PC-9 (cell line): Measurements from ENCODE around the gene PNLIPRP2. TPM values are rescaled to one million over a fixed set of nuclear protein-coding genes. Genes with fewer than 3 reads are reported as not detected.

Experiments used
- BruUV-seq: library from RNA; stranded (reverse); fragments of 400-500 nt; replicated peaks from 2 replicates; lab custom pipeline; 2021; lab: Mats Ljungman, UMichigan
- CTCF ChIA-PET: fragments of 300-600 bp; sonication (Branson Sonifier 250); formaldehyde crosslinking; loops from one replicate; lab custom pipeline; 2022; ENCODE audit warnings: antibody characterized with exemption; lab: Charles Lee
- POLR2A ChIA-PET: fragments of 300-600 bp; sonication (Branson Sonifier 250); formaldehyde crosslinking; loops from one replicate; lab custom pipeline; 2022; ENCODE audit warnings: antibody characterized with exemption; ENCODE audit not compliant: unreplicated experiment; lab: Charles Lee
- DNase-seq, 2 experiments: peaks; one replicate each; pipeline versions ENCODE4 v3.0.0 to v3.0.0-alpha.2; 2015 to 2022; ENCODE audit warnings: mixed read lengths in 1 of 2
- H2AFZ ChIP-seq: fragments of 200-600 bp; sonication (generic); 2 replicates; pipeline ENCODE4 v1.8.1; 2017; ENCODE audit warnings: antibody characterized with exemption
- H3F3A ChIP-seq: fragments of 200-600 bp; sonication (generic); 2 replicates; pipeline ENCODE4 v1.8.1; 2017; ENCODE audit warnings: antibody characterized with exemption, mild to moderate bottlenecking, low read depth; ENCODE audit not compliant: insufficient read depth
- H3K27ac ChIP-seq: fragments of 200-600 bp; sonication (generic); 2 replicates; pipeline ENCODE4 v1.6.1; 2016; ENCODE audit warnings: mixed run types
- H3K27me3 ChIP-seq: fragments of 200-600 bp; sonication (generic); 2 replicates; pipeline ENCODE4 v1.6.1; 2016; ENCODE audit warnings: low read depth, mixed run types; ENCODE audit not compliant: insufficient read depth
- H3K36me3 ChIP-seq: fragments of 200-600 bp; sonication (generic); 2 replicates; pipeline ENCODE4 v1.6.1; 2016; ENCODE audit warnings: low read depth, mixed run types
- H3K4me1 ChIP-seq: fragments of 200-600 bp; sonication (generic); replicated peaks from 2 replicates; pipeline ENCODE4 v1.6.1; 2016; ENCODE audit warnings: mixed run types; ENCODE audit not compliant: insufficient read depth
- H3K4me2 ChIP-seq: fragments of 200-600 bp; sonication (generic); 2 replicates; pipeline ENCODE4 v1.6.1; 2017; ENCODE audit warnings: mixed run types
- H3K4me3 ChIP-seq: fragments of 200-600 bp; sonication (generic); 2 replicates; pipeline ENCODE4 v1.6.1; 2016; ENCODE audit warnings: mixed run types
- H3K79me2 ChIP-seq: fragments of 200-600 bp; sonication (generic); 2 replicates; pipeline ENCODE4 v1.6.1; 2017; ENCODE audit warnings: low read depth, mixed run types
- H3K9me2 ChIP-seq: fragments of 200-600 bp; sonication (generic); 2 replicates; pipeline ENCODE4 v1.8.1; 2017; ENCODE audit warnings: mild to moderate bottlenecking; ENCODE audit not compliant: insufficient read depth
- H3K9me3 ChIP-seq: fragments of 200-600 bp; sonication (generic); 2 replicates; pipeline ENCODE4 v1.8.1; 2016; ENCODE audit warnings: low read depth; ENCODE audit not compliant: insufficient read depth
- H4K20me1 ChIP-seq: fragments of 200-600 bp; sonication (generic); 2 replicates; pipeline ENCODE4 v1.8.1; 2017; ENCODE audit not compliant: insufficient read depth
- CTCF ChIP-seq: fragments of 200-600 bp; sonication (generic); conservative IDR thresholded peaks from 2 replicates; pipeline ENCODE4 v1.6.1; 2017; ENCODE audit warnings: mixed run types, antibody characterized with exemption, mild to moderate bottlenecking, moderate library complexity
- EZH2 ChIP-seq: fragments of 200-600 bp; sonication (generic); IDR thresholded peaks from 2 replicates; pipeline ENCODE4 v1.8.0; 2017; ENCODE audit warnings: antibody characterized with exemption, low read depth
- intact Hi-C: fragments of 100-400 bp; cut with micrococcal nuclease; formaldehyde crosslinking; loops from one replicate; pipeline ENCODE4 v1.10.0; 2022; ENCODE audit not compliant: unreplicated experiment
- total RNA-seq: library from RNA; stranded (reverse); gene quantifications from 2 replicates; pipeline ENCODE4 v1.2.3, GENCODE V29; 2021

PNLIPRP2 gene
- total RNA-seq, 1 experiment from 2014 or later, result not detected

- DNase-seq, result no peak
- Histone ChIP-seq H4K20me1 (no peaks in the 10 kb centered on the region), H3K9me3 (no peaks in the 10 kb centered on the region), H3K4me3 (no peak overlapping the region), H3K9me2 (no peaks in the 10 kb centered on the region), H2AFZ (no peak overlapping the region), H3K4me1 (no peaks in the 10 kb centered on the region), H3K4me2 (no peak overlapping the region), H3K79me2 (no peaks in the 10 kb centered on the region), H3K36me3 (no peaks in the 10 kb centered on the region), H3K27me3 (peaks cover 20% of the 10 kb centered on the region), H3K27ac (no peak overlapping the region), H3F3A (no peaks in the 10 kb centered on the region)
- no peak for TF ChIP-seq EZH2
- TF ChIP-seq CTCF, result no peak
- CTCF ChIA-PET, result no interaction called here
- POLR2A ChIA-PET, result no interaction called here
- intact Hi-C loops, result no loop called here
- BruUV-seq, result no TSS peak
Observed at GRCh38 chr10:116612107-116612769, 8.5 kb upstream of the PNLIPRP2 start.

- no peak overlapping the region for H2AFZ ChIP-seq
- no peaks in the 10 kb centered on the region for H3K9me3 ChIP-seq
- no peaks in the 10 kb centered on the region for H3K4me1 ChIP-seq
- H3K27ac ChIP-seq, result no peak overlapping the region
- intact Hi-C loops, result no loop called here
- H3K36me3 ChIP-seq, result no peaks in the 10 kb centered on the region
- H3K79me2 ChIP-seq, result no peaks in the 10 kb centered on the region
- H3K27me3 ChIP-seq, result peaks cover 28% of the 10 kb centered on the region; the same call in 1 of the 2 replicates
- POLR2A ChIA-PET, result no interaction called here
- CTCF ChIA-PET, result no interaction called here
- no peaks in the 10 kb centered on the region for H3K9me2 ChIP-seq
- no peak for DNase-seq
- TF ChIP-seq CTCF, result no peak
- no peak for TF ChIP-seq EZH2
- no peaks in the 10 kb centered on the region for H3F3A ChIP-seq
- H3K4me3 ChIP-seq, result no peak overlapping the region
- BruUV-seq, result no TSS peak
- H3K4me2 ChIP-seq, result no peak overlapping the region
- H4K20me1 ChIP-seq, result no peaks in the 10 kb centered on the region
Observed at GRCh38 chr10:116613471-116613870, 7.3 kb upstream of the PNLIPRP2 start.

- H3K27me3 ChIP-seq, result peaks cover 36% of the 10 kb centered on the region; the same call in 1 of the 2 replicates
- POLR2A ChIA-PET, result no interaction called here
- H3K4me3 ChIP-seq, result no peak overlapping the region
- H3K79me2 ChIP-seq, result no peaks in the 10 kb centered on the region
- no peak for DNase-seq
- no peaks in the 10 kb centered on the region for H3K9me2 ChIP-seq
- no peaks in the 10 kb centered on the region for H3K36me3 ChIP-seq
- H3K9me3 ChIP-seq, result no peaks in the 10 kb centered on the region
- no peak overlapping the region for H3K27ac ChIP-seq
- H3F3A ChIP-seq, result no peaks in the 10 kb centered on the region
- no peaks in the 10 kb centered on the region for H3K4me1 ChIP-seq
- CTCF ChIA-PET, result no interaction called here
- H2AFZ ChIP-seq, result no peak overlapping the region
- BruUV-seq, result no TSS peak
- intact Hi-C loops, result no loop called here
- TF ChIP-seq CTCF (no peak), EZH2 (no peak)
- H4K20me1 ChIP-seq, result no peaks in the 10 kb centered on the region
- no peak overlapping the region for H3K4me2 ChIP-seq
Observed at GRCh38 chr10:116614796-116615195, 6.0 kb upstream of the PNLIPRP2 start.
